Measurements from ENCODE around the gene SERPINA3.

- TF ChIP-seq REST (IDR thresholded peaks at IDR 0.05; ENCODE audit: insufficient read depth in 1 of 2, low read depth in 2 of 2, low read length in 2 of 2) (no peak), TAF1 (IDR thresholded peaks at IDR 0.05; ENCODE audit: borderline replicate concordance, insufficient read depth, low read length) (no peak)
Measured at GRCh38 chr14:94641632-94641955, 29.4 kb downstream of the SERPINA3 start.
